ENCODE results near the gene COX7A2. TPM values are rescaled to one million over a fixed set of nuclear protein-coding genes. Genes with fewer than 3 reads are reported as not detected.

COX7A2 gene
- total RNA-seq, 1 experiment from 2014 or later = 516 TPM

- WGBS (ENCODE audit: extremely low coverage, insufficient read length, low lambda C conversion rate) = no CpG with 5 or more reads among the region's 3 CpGs
- Histone ChIP-seq H2AFZ (ENCODE audit: low read length) (no peak overlapping the region), H4K5ac (ENCODE audit: insufficient read length, low read depth, low read length) (no peak overlapping the region), H3K4ac (ENCODE audit: low read depth, low read length) (no peak overlapping the region), H3K27ac (ENCODE audit: insufficient read length, low read depth, low read length) (no peak overlapping the region), H3K23ac (ENCODE audit: insufficient read length, low read depth, low read length) (no peak overlapping the region), H2BK12ac (ENCODE audit: insufficient read length, low read depth, low read length) (no peak overlapping the region), H3K56ac (ENCODE audit: insufficient read length, low read depth, low read length) (no peak overlapping the region), H2BK120ac (ENCODE audit: low read depth, low read length, poor library complexity, severe bottlenecking) (no peak overlapping the region), H4K91ac (ENCODE audit: insufficient read length, low read depth, low read length) (no peak overlapping the region), H3K4me1 (ENCODE audit: insufficient read depth, low read length) (no peaks in the 10 kb centered on the region), H3K9ac (ENCODE audit: extremely low read depth, insufficient read length, low read length) (no peak overlapping the region), H3K14ac (ENCODE audit: insufficient read depth, low read length) (no peak overlapping the region), H3K23me2 (ENCODE audit: insufficient read length, low read depth, low read length, poor library complexity, severe bottlenecking) (no peaks in the 10 kb centered on the region), H2BK15ac (ENCODE audit: low read depth, low read length) (no peak overlapping the region), H3K79me2 (ENCODE audit: insufficient read depth, low read length) (no peaks in the 10 kb centered on the region), H4K20me1 (ENCODE audit: control insufficient read depth, insufficient read depth, insufficient read length) (no peaks in the 10 kb centered on the region), H3K79me1 (ENCODE audit: insufficient read depth, low read depth, low read length, poor library complexity, severe bottlenecking) (no peaks in the 10 kb centered on the region), H2BK20ac (ENCODE audit: low read depth, low read length, poor library complexity, severe bottlenecking) (no peak overlapping the region), H3T11ph (ENCODE audit: low read length) (no peak overlapping the region), H4K8ac (replicated peaks; ENCODE audit: insufficient read length, low read depth, low read length) (no peak overlapping the region), H2AK5ac (ENCODE audit: insufficient read length, low read length) (no peak overlapping the region), H3K4me2 (ENCODE audit: insufficient read depth, insufficient read length, low read length) (no peak overlapping the region), H3K27me3 (ENCODE audit: insufficient read depth, low read length) (no peaks in the 10 kb centered on the region), H3K9me3 (ENCODE audit: control insufficient read depth, low read depth, low read length) (no peaks in the 10 kb centered on the region), H2BK5ac (ENCODE audit: insufficient read length, low read length) (no peak overlapping the region), H3K18ac (ENCODE audit: insufficient read length, low read depth, low read length) (no peak overlapping the region)
- no peak overlapping the region for H3K27ac Mint-ChIP-seq
- no peak overlapping the region for H3K4me3 Mint-ChIP-seq
- TF ChIP-seq, protein P1, sequence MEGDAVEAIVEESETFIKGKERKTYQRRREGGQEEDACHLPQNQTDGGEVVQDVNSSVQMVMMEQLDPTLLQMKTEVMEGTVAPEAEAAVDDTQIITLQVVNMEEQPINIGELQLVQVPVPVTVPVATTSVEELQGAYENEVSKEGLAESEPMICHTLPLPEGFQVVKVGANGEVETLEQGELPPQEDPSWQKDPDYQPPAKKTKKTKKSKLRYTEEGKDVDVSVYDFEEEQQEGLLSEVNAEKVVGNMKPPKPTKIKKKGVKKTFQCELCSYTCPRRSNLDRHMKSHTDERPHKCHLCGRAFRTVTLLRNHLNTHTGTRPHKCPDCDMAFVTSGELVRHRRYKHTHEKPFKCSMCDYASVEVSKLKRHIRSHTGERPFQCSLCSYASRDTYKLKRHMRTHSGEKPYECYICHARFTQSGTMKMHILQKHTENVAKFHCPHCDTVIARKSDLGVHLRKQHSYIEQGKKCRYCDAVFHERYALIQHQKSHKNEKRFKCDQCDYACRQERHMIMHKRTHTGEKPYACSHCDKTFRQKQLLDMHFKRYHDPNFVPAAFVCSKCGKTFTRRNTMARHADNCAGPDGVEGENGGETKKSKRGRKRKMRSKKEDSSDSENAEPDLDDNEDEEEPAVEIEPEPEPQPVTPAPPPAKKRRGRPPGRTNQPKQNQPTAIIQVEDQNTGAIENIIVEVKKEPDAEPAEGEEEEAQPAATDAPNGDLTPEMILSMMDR (conservative IDR thresholded peaks at IDR 0.05) = no peak
- DNase-seq = no peak
- H3K9me3 Mint-ChIP-seq = peaks cover 3 to 4% of the 10 kb centered on the region in 2 experiments; a peak in 1 of 5 replicates
- no peaks in the 10 kb centered on the region for H3K27me3 Mint-ChIP-seq (ENCODE audit: low read depth)
- no peaks in the 10 kb centered on the region for H3K36me3 Mint-ChIP-seq (ENCODE audit: insufficient read depth in 1 of 3, low read depth in 3 of 3)
- no peaks in the 10 kb centered on the region for H3K4me1 Mint-ChIP-seq
Measured at GRCh38 chr6:75188221-75188925, 55.2 kb downstream of the COX7A2 start.

Other genes starting within 250 kb of the COX7A2 start
- 0.96 and 1.4 TPM in 2 replicates for gene COL12A1, start 37.7 kb downstream of the COX7A2 start, total RNA-seq (2021)
- 63.0 and 65.2 TPM in 2 replicates for gene TMEM30A, start 41.0 kb upstream of the COX7A2 start, total RNA-seq (2021)
- 8.6 and 10.5 TPM in 2 replicates for gene FILIP1, start 250.0 kb upstream of the COX7A2 start, total RNA-seq (2021)